HG03175 (cell line): ENCODE results near the gene FIBP.
"Not testable (repeated sequence)": the region's sequence is repeated elsewhere in the genome, so short reads cannot be mapped to it uniquely, and the experiment has no call there.

ENCODE experiments used
- ATAC-seq: cut with Tn5 transposase; IDR thresholded peaks from one replicate; pipeline ENCODE4 v1.9.1; 2021; ENCODE audit warnings: mild to moderate bottlenecking, moderate library complexity; ENCODE audit not compliant: unreplicated experiment

The FIBP gene

DNA sequence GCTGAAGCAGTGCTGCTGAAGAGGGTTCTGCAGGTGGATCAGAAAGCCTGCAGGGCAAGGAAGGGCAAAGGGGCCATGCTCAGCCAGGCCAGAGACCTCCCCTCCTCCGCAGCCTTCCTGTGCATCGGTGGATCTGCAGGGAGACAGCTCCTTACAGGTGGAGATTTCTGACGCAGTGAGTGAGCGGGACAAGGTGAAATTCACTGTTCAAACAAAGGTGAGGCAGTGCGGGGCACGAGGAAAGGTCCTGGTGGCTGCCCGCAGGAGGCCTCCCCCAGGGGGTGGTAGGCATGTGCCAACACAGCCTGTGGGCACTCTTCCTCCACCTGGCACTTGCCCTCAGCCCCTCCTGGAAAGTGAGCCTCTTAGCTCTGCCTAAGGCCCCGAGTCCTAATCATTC lies 38.9 kb downstream of the FIBP start:
- ATAC-seq: no peak

DNA sequence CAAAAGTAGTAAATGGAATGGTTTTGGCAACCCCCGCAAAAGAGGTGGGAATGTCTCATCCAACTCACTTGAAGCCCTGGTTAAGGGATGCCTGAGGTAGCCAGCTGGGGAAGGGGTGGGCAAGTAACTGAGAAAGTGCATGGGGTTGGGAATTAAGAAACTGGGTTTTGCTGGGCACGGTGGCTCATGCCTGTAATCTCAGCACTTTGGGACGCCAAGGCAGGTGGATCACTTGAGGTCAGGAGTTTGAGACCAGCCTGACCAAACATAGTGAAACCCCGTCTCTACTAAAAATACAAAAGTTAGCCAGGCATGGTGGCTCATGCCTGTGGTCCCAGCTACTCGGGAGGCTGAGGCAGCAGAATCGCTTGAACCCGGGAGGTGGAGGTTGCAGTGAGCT lies 39.6 kb downstream of the FIBP start:
- ATAC-seq: not testable (repeated sequence)

DNA sequence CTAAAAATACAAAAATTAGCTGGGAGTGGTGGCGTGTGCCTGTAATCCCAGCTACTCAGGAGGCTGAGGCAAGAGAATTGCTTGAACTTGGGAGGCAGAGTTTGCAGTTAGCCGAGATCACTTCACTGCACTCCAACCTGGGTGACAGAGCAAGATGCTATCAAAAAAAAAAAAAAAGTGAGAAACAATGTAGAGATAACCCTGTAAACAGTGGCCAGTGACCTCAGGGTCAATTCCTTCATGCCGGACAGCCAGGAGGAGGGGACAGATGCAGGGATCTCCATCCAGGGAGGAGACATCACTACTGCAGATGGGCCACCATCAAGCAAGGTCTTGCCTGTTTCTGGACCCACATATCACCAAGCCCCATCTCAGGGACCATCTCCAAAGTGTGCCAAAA lies 40.5 kb downstream of the FIBP start:
- ATAC-seq: no peak

DNA sequence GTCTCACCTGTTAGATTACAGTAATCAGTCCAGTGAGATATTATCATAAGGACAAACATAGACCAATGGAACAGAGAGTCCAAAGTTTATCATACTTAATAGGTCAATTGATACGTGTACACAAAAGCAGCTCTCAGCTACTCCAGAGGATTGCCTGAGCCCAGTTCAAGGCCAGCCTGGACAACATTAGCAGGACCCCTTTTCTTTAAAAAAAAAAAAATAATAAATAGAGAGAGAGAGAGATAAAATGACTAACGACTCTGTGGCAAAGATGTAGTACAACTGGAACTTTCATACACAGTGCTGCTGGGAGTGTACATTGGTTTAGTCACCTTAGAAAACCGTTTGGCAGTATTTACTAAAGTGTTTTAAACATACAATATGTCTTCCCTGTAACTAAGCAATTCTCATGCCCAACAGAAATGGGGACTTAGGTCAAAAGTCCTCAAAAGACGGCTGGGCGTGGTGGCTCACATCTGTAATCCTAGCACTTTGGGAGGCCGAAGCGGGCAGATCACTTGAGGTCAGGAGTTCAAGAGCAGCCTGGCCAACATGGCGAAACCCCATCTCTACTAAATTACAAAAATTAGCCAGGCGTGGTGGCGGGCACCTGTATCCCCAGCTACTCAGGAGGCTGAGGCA lies 43.9 kb downstream of the FIBP start:
- no peak for ATAC-seq

DNA sequence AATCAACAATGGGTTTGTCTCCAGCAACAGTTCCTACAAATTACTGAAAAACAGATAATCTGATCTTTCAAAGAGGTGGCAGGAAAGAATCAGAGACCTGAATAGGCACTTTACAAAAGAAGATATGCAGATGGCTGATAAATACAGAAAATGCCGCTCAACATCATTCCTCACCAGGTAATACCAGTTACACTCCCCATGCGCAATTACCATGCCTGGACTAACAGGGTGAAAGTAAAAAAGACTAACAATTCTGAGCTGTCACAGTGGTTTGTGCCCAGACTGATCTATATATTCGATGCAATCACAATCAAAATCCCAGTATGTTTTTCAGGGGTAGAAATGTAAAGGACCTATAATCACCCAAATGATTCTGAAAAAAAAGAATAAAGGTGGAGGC lies 44.5 kb downstream of the FIBP start:
- no peak for ATAC-seq

DNA sequence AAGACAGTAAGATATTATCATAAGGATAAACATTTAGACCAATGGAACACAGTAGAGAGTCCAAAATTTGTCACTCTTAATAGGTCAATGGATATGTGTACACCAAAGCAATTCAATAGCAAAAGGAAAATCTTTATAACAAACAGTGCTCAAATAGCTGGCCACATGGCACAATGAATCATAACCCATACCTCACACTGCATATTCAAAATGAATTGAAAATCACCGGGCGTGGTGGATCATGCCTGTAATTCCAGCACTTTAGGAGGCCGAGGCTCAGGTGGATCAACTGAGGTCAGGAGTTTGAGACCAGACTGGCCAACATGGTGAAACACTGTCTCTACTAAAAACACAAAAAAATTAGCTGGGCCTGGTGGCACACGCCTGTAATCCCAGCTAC lies 46.1 kb downstream of the FIBP start:
- ATAC-seq: no peak

DNA sequence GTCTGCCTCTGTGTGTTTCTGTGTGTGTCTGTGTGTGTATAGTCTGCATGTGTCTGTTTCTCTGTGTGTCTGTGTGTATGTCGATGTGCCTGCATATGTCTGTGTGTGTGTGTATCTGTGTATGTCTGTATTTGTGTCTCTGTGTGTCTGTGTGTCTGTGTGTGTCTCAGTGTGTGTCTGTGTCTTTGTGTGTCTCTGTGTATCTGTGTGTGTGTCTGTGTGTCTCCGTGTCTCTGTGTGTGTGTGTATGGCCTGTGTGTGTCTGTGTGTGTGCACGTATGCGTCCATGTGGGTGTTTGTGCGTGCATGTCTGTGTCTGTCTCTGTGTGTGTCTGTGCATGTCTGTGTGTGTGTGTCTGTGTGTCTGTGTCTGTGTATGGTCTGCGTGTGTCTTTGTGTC lies 54.1 kb downstream of the FIBP start:
- ATAC-seq: no peak
